ENCODE results near the gene PCK1. TPM values are rescaled to one million over a fixed set of nuclear protein-coding genes. Genes with fewer than 3 reads are reported as not detected.
A peak's percentile ranks its signal among the peaks of the same experiment; 100 is the strongest.

The PCK1 gene
- total and polyA plus RNA-seq, 2 of the 13 experiments (the other 11 are each of a cell fraction or from before 2014, with no cell fraction given), result 6.5 to 12.6 TPM

DNA sequence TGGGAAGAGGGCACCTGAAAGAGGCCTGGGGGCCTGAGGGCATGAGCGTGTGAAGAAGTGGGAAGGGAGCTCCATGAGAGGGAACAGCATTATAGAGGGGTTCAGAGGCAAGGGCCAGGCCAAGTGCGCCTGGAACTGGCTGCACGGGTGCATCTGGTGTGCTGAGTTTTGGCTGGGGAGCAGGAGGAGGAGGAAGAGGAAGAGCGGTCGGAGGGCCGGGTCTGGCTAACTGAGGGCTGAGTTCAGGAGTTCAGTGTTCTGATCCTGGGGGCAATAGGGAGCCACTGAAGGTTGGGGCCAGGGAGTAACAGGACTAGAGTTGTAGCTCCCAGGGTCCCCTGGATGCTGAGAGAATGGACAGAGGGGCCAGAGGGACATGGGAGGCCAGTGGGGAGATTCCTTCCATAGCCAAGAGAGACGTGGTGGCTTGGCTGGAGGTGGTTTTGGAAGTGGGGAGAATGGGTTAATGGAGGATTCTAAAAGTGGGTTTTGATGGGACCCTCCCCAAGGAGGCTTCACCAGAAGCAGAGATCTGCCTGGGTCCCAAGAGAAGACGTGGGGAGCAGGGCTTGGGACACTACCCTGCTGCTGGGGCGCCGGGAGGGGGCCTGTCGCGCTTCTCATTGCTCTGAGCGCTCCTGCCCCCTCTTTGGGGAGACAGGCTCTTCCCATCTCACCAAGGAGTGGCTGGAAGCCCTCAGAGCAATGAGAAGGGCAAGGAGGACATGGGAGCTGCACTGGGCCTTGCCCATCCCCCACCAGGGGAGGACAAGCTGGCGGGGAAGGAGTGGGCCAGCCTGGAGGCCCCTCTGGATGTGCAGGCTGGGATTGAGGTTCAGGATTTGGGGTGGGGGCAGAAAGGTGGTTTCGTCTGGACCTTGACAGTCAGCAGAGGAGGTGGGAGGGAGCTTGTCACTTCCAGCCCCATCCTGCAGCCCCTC lies 30.6 kb downstream of the PCK1 start (continued):
- TF ChIP-seq ZNF451 (CRISPR knock-in tag; IDR thresholded peaks at IDR 0.05), result no peak; the same call in 1 of the 2 replicates
- no peak; the same call in 1 of the 2 replicates for TF ChIP-seq ZNF333 (CRISPR knock-in tag; IDR thresholded peaks at IDR 0.05; ENCODE audit: borderline replicate concordance)
- TF ChIP-seq ZNF263 (CRISPR knock-in tag; IDR thresholded peaks at IDR 0.05), result peak; percentile 8; the same call in 1 of the 2 replicates
- no peak for TF ChIP-seq JUN (CRISPR knock-in tag; IDR thresholded peaks at IDR 0.05)
- no peak for TF ChIP-seq ZBTB1 (CRISPR knock-in tag; IDR thresholded peaks at IDR 0.05; ENCODE audit: borderline replicate concordance)
- TF ChIP-seq CREB1 (IDR thresholded peaks at IDR 0.05), result no peak
- no peak for TF ChIP-seq CREB1 (CRISPR knock-in tag; IDR thresholded peaks at IDR 0.05)
- TF ChIP-seq ATRX (CRISPR knock-in tag; IDR thresholded peaks at IDR 0.05; ENCODE audit: borderline replicate concordance), result no peak
- TF ChIP-seq AFF4 (CRISPR knock-in tag; IDR thresholded peaks at IDR 0.05), result no peak
- TF ChIP-seq CEBPZ (IDR thresholded peaks at IDR 0.05; ENCODE audit: low read length), result no peak
- TF ChIP-seq ZBTB25 (CRISPR knock-in tag; IDR thresholded peaks at IDR 0.05), result no peak
- TF ChIP-seq, protein P1, sequence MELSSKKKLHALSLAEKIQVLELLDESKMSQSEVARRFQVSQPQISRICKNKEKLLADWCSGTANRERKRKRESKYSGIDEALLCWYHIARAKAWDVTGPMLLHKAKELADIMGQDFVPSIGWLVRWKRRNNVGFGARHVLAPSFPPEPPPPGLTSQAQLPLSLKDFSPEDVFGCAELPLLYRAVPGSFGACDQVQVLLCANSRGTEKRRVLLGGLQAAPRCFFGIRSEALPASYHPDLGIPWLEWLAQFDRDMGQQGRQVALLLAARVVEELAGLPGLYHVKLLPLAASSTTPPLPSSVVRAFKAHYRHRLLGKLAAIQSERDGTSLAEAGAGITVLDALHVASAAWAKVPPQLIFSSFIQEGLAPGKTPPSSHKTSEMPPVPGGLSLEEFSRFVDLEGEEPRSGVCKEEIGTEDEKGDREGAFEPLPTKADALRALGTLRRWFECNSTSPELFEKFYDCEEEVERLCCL (CRISPR knock-in tag; IDR thresholded peaks at IDR 0.05; ENCODE audit: borderline replicate concordance), result no peak
- no peak for TF ChIP-seq ZFP37 (CRISPR knock-in tag; IDR thresholded peaks at IDR 0.05; ENCODE audit: borderline replicate concordance)
- TF ChIP-seq ZNF207 (IDR thresholded peaks at IDR 0.05; ENCODE audit: borderline replicate concordance), result no peak
- TF ChIP-seq, protein P2, sequence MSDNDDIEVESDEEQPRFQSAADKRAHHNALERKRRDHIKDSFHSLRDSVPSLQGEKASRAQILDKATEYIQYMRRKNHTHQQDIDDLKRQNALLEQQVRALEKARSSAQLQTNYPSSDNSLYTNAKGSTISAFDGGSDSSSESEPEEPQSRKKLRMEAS (IDR thresholded peaks at IDR 0.05), result peak; percentile 36
- TF ChIP-seq ZNF788 (CRISPR knock-in tag; IDR thresholded peaks at IDR 0.05; ENCODE audit: borderline replicate concordance), result no peak
